NCI-H1105 treated with DMSO at 0.1 percent for 48 hours (cell line): ENCODE measurements around the gene ZNF672.
A peak's percentile ranks its signal among the peaks of the same experiment; 100 is the strongest.
"Not testable (repeated sequence)": the region's sequence is repeated elsewhere in the genome, so short reads cannot be mapped to it uniquely, and the experiment has no call there.

Experiments used
- DNase-seq: peaks from one replicate; lab custom pipeline; 2025; lab: John Stamatoyannopoulos, UW

ZNF672 gene

GRCh38 chr1:248856176-248856575, 18.2 kb downstream of the ZNF672 start:
- DNase-seq = no peak

- DNase-seq = no peak
Measured at GRCh38 chr1:248857201-248857600, 19.2 kb downstream of the ZNF672 start.

GRCh38 chr1:248857749-248858095, 19.7 kb downstream of the ZNF672 start:
- no peak for DNase-seq

DNA sequence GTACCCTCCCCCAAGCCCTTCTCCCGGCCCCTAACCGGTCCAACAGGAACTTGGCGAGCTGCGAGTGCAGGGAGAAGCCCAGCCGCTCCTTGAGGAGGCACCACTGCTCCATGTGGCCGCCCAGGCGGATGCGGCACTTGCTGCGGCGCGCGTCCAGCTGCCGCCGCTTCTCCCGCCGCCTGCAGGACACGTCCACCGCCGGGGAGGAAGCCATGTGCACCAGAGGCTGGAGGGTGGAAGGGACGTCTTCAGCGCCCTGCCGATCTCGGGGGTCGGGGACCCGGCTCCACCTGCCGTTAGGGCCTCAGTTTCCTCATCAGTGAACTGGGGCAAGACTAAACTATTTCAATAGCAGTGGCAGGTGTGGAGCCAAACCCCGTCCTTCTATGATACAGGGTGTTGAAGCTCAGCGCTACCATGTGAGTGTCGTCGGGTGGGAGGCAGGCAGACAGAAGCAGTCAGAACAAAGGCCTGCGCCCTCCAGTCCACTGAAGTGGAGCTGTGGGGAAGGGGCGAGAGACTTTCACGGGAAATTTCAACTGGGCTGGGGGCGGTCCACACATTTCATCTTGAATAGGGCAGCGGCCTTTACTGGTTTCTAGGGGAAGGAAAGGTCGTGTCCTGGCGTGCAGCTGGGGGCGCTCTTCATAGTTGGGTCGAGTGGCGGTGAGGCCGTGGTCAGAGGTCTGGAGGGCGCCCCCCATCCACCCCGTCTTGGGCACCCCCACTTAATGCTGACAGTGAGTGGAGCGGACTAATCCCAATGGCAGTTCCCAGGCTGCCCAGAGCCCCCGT, 20.3 kb downstream of the ZNF672 start:
- DNase-seq = peak; percentile 33

DNA sequence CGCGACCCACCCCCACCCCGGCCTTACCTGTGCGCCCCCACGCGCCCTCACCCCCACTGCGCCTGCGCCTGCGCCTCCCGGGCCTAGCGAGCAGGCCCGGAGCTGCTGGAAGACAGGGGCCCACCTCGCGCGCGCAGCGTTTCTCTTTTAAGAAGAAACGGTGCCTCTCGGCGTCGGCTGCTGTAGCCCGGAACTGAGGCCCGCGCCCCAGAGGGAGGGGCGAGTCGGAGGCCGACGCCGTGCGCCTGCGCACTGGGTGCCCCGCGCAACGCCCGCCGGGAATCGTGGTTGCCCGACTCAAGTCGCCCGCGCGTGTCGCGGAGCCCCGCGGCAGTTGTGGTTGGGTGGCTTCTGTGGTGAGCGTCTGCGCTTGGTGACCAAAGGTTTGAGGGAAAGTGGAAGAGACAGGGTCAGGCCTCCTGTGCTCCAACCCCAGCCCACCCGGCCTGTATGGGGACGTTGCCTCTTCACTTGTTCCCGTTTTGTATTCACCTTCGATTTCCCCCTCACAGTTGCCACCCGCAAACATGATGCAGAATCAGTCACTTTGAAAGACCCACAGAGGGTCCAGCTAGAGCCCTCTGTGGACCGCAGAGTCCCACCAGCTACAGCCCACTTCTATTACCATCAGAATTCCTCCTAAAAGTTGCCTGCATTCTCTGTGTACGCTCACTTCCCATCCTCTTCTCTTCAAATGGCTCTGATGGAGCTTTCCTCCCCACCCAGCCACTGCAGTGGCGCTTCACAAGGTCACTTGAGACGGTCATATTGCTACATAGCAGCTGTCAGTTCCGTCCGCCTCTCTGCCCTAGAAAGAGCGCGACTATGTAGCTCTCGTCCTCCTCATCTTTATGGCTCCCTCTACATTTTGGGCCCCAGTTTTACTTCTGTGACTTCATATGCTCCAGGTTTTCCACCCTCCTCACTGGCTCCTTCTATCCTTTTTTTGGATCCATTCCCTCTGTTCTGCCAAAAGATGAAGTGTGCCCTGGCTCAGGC, 21.2 kb downstream of the ZNF672 start, which contains the start of gene ZNF692:
Gene ZNF692, minus strand, starts transcription at position 195 of the 999 bp plus-strand sequence. CDS start 776 bp downstream, outside the sequence.
- peak; percentile 83 for DNase-seq

GRCh38 chr1:248860007-248860406, 22.0 kb downstream of the ZNF672 start:
- DNase-seq = no peak

DNA sequence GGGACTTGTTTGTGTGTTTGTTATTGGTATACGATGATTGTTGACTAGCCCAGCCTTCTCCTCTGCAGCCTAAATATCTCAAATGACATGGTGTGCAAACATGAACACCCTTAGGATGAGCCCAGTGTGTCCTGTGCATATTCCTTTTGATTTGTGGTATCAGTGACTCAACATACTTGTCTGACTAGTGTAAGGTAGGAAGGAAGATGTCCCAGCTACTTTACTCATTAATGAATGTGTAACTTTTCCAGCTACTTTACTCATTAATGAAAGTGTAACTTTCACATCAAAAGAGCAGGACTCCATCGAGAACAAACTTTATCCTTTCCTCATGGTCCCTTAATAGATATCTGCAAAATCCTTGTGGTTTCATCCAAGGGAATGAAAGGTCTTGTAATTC, 23.6 kb downstream of the ZNF672 start:
- DNase-seq = no peak

GRCh38 chr1:248862695-248862997, 24.6 kb downstream of the ZNF672 start:
- no peak for DNase-seq

- DNase-seq = peak; percentile 73
Measured at GRCh38 chr1:248862998-248863881, 25.2 kb downstream of the ZNF672 start.

DNA sequence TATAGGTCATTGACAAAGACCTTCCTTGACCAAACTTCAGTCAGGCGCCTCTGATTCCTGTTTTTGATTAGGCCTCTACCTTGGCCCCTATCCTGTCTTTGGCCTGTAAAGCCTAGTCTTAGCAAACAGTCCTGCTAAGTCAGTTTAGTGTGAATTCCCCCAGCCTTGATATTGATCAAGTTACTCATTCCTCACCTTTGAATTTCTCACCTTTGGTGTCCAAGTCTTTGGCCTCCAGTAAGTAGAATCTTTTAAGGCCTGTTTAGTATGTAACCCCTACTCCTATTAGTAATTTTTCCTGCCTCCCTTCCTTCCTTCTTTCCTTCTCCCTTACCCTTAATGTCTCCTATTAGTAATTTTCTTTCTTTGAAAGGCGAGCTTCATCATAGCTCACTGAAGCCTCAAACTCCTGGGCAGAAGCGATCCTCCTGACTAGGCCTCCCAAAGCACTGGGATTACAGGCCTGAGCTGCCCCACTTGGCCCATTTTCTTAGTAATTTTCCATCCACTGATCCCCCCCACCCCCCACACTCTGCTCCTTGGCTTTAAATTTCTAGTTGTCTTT, 33.9 kb downstream of the ZNF672 start:
- DNase-seq = no peak

DNA sequence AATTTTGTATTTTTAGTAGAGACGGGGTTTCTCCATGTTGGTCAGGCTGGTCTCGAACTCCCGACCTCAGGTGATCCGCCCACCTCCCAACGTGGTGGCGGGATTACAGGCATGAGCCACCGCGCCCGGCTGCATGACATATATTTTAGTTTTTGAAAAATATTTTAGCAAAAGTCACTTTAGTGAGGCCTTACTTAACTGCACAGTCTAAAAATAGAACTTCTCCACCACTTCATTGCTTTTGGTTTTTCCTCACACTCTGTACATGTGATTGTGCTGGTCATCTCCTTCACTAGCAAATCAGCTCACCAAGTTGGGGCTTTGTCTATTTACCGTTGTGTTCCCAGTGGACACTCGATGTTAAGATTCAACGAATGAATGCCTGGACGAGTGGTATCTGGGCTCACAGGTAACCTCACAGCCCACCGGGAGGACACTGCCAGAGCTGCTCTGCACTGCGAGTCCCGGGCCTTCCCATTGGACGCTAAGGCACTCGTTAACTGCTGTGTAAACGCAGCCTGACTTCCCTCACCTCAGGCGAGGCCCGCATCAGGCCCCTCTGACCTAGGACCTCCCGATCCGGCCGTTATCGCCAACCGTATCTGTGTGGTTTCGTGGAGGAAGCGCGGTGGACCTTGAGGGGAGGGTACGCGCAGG, 34.9 kb downstream of the ZNF672 start:
- peak; percentile 55 for DNase-seq

DNA sequence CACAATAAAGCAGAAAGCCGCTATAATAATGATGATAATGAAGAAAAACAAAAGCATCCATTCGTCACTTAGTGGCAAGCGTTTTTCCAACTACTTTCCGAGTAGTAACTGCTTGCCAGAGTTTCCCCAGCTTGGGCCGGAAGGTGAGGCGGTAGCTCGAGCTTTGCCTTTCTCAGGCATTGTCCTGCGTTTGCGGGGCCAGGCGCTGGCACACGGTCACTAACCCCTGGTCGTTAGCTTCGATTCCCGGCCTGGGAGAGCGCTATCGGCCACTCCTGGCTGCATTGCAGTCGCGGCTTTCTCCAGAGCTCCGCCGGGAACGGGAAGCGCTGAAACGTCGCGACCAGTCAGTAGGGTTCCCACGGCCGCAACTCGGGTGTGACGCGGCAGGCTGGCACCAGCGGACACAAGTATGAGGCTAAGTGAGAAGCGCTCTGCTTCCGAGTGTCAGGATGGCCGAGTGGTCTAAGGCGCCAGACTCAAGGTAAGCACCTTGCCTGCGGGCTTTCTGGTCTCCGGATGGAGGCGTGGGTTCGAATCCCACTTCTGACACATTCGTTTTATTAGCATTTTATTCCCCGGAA, 35.5 kb downstream of the ZNF672 start:
- peak; percentile 79 for DNase-seq

DNA sequence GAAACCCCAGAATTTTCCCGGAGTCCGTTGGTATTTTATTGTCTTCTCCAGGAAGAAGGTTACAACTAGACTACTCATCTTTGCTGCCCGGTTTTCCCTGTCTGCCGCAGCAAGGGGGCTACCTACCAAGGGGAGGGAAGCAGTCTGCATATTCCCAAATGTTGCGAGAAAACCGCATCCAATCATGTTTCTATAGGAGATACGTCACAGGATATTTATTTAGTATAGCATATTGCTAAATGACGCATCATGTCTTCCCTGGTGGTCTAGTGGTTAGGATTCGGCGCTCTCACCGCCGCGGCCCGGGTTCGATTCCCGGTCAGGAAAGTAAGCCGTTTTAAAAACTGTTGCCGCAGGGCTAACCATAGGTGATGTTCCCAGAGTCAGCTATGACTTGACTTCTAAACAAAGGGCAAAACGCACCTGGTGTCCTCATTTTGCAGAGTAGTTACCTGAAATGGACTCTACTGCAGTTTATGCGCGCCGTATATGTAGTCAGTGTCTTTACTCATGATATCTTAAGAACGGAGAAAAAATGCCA, 36.0 kb downstream of the ZNF672 start:
- peak; percentile 76 for DNase-seq

GRCh38 chr1:248881261-248881660, 43.2 kb downstream of the ZNF672 start:
- DNase-seq = no peak

GRCh38 chr1:248882427-248882826, 44.4 kb downstream of the ZNF672 start:
- not testable (repeated sequence) for DNase-seq

DNA sequence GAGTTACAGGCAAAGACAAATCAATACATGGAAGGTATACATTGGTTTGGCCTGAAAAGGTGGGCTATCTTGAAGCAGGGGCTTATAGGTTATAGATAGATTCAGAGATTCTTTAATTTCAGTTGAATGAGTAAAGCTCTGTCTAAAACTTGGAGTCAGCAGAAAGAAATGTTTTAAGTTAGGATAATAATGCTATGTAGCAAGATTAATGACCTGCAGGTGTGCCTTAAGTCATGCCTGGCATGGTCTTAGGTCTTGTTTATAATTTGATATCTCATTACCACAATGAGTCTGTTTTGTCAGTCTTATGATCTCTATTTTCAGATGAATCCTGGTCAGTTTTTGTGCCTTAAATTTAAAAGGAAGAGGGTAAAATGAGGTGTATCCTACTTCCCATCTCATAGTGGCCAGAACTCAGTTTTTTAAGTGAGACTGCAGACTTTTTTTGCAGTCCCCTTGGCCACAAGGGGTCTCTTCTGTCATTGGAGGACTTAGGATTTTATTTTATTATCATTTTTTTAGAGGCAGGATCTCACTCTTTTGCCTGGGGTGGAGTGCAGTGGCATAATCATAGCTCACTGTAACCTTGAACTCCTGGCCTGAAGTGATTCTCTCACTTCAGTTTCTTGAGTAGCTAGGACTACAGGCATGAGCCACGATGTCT, 46.7 kb downstream of the ZNF672 start:
- DNase-seq = no peak

DNA sequence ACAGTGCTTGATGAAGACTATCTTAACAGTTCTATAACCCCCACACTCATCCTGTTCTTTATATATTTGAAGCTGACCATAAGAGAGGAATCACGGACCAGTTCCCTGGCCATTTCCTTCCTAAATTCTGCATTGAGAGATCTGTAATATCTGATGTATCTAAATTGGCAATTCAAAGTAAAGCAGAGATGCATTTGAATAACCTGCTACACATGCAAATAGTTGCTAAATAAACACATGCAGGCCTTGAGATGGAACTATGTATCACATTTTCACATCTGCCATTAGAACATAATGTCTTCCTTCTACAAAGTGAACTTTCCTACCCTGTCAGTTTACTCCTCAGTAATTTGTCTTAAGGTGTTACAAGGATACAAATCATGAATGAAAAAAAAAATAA, 47.6 kb downstream of the ZNF672 start:
- no peak for DNase-seq

DNA sequence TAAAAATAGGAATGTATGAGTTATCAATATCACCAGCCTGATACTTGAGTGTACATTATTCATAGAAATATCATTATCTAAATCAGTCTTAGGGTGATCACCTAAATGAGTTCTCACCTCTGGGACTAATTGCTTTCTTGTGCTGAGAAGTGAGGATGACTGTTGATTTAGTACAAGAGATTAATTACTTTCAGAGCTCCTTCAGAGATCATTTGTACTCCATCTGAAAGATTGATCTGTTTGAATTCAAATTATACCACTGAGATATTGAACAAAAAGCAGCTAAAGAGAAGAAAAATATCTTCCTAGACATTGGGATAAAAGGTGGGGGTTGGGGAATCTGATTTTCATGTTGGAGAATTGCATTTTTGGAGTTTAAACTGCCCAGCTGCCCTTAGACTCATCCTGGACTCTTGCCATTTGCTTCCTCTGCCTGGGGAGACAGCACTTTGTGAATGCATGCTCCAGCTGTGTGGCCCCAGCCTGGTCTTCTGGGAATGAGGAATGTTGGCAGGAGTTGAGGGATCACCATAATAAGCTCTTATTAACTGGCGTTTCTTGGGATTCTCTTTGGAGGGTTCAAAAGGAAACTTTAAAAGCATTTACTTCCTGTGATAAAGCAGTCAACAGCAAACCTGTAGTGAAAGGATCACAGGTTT, 48.3 kb downstream of the ZNF672 start:
- no peak for DNase-seq

GRCh38 chr1:248889914-248890243, 51.9 kb downstream of the ZNF672 start:
- not testable (repeated sequence) for DNase-seq
